ENCODE measurements around the gene ID2.

GRCh38 chr2:8636041-8636491 lies 45.8 kb upstream of the ID2 start:
- TF ChIP-seq CTCF (IDR thresholded peaks at IDR 0.05; ENCODE audit: borderline replicate concordance, extremely low read depth, low read length, poor library complexity, severe bottlenecking) (no peak), EZH2 (IDR thresholded peaks at IDR 0.05; ENCODE audit: borderline replicate concordance, low read depth, low read length, severe bottlenecking) (no peak)
